ENCODE measurements around the gene TLNRD1. TPM values are rescaled to one million over a fixed set of nuclear protein-coding genes. Genes with fewer than 3 reads are reported as not detected.

The TLNRD1 gene
- total RNA-seq, 1 experiment from 2014 or later, result 24.7 TPM

DNA sequence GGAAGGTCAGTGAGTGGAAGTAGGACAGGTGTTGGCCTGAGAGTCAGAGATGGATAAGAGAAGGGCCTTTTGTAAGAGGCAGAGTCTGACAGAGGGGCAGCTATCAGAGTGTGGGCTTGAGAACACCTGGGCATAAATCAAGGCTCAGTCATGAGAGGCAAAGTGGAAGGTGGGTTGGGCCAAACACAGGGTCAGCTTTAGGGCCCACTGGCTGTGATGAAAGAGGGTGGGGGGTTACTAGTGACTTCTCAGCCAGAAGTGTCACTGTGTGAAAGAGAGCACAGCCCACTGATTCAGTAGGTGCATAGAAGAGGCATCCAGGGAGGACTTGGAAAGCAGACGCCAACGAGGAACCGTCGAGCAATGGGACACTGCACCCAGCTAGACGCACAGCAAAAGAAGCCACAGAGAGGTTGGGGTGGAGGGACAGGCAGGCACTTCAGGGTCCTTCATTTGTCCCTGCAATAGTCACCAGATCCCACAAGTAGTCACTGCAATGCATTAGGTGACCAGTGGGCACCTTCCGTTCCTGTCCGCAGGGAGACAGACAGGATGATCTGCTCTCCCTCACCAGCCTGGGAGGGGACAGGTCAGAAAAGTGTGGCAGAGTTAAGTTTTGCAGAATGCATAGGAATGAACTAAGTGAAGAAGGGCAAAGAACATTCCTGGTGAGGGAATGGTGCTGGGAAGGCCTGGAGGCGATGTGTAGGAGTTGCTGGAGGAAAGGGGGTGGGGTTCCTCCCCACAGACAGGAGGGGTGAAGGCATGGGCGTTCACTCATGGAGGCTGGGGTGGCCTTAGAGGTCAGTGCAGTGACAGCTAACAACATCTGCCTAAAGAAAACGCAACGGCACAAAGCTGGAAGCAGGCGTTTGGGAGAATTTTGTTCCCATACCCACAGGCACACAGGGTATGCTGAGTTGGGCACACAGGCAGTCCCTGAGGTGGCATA is 47.4 kb upstream of the TLNRD1 start:
- intact Hi-C loops (cut with micrococcal nuclease; ENCODE audit: unreplicated experiment), result no loop called here

DNA sequence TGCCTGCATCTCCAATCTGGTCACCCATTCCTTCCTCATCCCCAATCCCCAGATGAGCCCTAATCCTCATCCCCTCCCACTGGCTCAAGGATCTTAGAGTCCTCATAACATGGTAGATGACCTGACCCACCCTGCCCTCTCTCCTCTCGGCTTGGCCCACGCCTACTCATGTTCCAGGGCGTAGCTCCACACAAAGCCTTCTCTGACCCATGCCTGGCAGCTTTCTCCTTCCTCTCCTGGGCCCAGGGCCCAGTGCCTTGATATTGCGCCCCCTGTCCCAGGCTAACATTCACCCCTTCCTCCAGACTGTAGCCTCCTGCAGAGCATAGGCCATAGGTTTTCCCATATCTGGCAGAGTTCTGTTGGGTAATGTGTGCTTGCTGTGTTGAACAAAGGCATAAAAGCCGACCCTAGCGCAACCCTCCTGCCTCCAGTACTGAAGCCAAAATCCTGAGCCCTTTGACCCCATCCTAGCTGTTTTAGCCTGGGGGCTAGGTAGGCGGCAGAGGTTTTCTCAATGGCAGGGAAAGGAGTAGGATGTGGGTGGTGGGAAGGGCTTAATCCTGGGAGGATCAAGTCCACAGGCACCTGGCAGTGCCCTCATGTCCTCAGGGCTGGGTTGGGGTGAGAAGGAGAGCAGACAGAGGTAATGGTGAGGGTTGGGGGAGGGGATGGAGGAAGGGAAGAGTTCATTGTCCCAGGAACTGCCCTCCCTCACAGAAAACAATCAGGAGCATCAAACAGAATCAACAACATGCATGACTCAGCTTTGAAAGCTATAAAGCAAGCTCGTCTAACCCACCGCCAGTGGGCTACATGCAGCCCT is 46.6 kb upstream of the TLNRD1 start:
- in situ Hi-C loops (cut with HindIII; ENCODE audit: low pct_unique_long_range_greater_than_20kb, low sequenced_read_pairs), result no loop called here
- POLR2A ChIA-PET, result no interaction called here

More for the DNA sequence above, 47.4 kb upstream of the TLNRD1 start:
- Histone ChIP-seq H3K27me3 (ENCODE audit: control insufficient read depth, insufficient read depth, low read length) (no peaks in the 10 kb centered on the region), H3K4me1 (ENCODE audit: control insufficient read depth, insufficient read depth, low read length) (0 out of 2 replicates have a peak, but pooled peaks cover 3% of the 10 kb centered on the region), H3K9me3 (ENCODE audit: control insufficient read depth, insufficient read depth, low read depth, low read length) (no peaks in the 10 kb centered on the region), H3K36me3 (ENCODE audit: control insufficient read depth, insufficient read depth, low read length) (no peaks in the 10 kb centered on the region), H3K4me3 (ENCODE audit: low read depth in 2 of 2, low read length in 2 of 2) (no peak overlapping the region), H3K27ac (ENCODE audit: low read length) (no peak overlapping the region)
- BruUV-seq (replicated peaks), result no TSS peak
- CTCF ChIA-PET, result interaction anchor here (0.6 kb wide), 1 partner anchor 12 kb away, joined by 3 read pairs; no protein-coding TSS in a partner anchor
- ATAC-seq, result no peak
- in situ Hi-C loops (cut with HindIII; ENCODE audit: low pct_unique_long_range_greater_than_20kb, low sequenced_read_pairs), result no loop called here
- TF ChIP-seq POLR2AphosphoS5 (IDR thresholded peaks at IDR 0.05; ENCODE audit: low read depth, low read length), result no peak
- TF ChIP-seq, protein P1, sequence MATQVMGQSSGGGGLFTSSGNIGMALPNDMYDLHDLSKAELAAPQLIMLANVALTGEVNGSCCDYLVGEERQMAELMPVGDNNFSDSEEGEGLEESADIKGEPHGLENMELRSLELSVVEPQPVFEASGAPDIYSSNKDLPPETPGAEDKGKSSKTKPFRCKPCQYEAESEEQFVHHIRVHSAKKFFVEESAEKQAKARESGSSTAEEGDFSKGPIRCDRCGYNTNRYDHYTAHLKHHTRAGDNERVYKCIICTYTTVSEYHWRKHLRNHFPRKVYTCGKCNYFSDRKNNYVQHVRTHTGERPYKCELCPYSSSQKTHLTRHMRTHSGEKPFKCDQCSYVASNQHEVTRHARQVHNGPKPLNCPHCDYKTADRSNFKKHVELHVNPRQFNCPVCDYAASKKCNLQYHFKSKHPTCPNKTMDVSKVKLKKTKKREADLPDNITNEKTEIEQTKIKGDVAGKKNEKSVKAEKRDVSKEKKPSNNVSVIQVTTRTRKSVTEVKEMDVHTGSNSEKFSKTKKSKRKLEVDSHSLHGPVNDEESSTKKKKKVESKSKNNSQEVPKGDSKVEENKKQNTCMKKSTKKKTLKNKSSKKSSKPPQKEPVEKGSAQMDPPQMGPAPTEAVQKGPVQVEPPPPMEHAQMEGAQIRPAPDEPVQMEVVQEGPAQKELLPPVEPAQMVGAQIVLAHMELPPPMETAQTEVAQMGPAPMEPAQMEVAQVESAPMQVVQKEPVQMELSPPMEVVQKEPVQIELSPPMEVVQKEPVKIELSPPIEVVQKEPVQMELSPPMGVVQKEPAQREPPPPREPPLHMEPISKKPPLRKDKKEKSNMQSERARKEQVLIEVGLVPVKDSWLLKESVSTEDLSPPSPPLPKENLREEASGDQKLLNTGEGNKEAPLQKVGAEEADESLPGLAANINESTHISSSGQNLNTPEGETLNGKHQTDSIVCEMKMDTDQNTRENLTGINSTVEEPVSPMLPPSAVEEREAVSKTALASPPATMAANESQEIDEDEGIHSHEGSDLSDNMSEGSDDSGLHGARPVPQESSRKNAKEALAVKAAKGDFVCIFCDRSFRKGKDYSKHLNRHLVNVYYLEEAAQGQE (IDR thresholded peaks at IDR 0.05; ENCODE audit: insufficient read depth in 1 of 2, low read depth in 2 of 2, low read length in 1 of 2), result no peak
- TF ChIP-seq, protein P2, sequence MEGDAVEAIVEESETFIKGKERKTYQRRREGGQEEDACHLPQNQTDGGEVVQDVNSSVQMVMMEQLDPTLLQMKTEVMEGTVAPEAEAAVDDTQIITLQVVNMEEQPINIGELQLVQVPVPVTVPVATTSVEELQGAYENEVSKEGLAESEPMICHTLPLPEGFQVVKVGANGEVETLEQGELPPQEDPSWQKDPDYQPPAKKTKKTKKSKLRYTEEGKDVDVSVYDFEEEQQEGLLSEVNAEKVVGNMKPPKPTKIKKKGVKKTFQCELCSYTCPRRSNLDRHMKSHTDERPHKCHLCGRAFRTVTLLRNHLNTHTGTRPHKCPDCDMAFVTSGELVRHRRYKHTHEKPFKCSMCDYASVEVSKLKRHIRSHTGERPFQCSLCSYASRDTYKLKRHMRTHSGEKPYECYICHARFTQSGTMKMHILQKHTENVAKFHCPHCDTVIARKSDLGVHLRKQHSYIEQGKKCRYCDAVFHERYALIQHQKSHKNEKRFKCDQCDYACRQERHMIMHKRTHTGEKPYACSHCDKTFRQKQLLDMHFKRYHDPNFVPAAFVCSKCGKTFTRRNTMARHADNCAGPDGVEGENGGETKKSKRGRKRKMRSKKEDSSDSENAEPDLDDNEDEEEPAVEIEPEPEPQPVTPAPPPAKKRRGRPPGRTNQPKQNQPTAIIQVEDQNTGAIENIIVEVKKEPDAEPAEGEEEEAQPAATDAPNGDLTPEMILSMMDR (IDR thresholded peaks at IDR 0.05), result no peak
- no peak for TF ChIP-seq SIN3A (IDR thresholded peaks at IDR 0.05; ENCODE audit: borderline replicate concordance, insufficient read depth, low read depth, low read length)
- TF ChIP-seq TCF7L2 (IDR thresholded peaks at IDR 0.05; ENCODE audit: low read depth, low read length), result no peak
- no peak for DNase-seq (ENCODE audit: low read depth, low spot score)
- POLR2A ChIA-PET, result no interaction called here

More for the DNA sequence above, 46.6 kb upstream of the TLNRD1 start:
- H3K4me1 ChIP-seq (ENCODE audit: control insufficient read depth, insufficient read depth, low read length), result 0 out of 2 replicates have a peak, but pooled peaks cover 3% of the 10 kb centered on the region
- H3K27ac ChIP-seq (ENCODE audit: low read length), result no peak overlapping the region
- H3K9me3 ChIP-seq (ENCODE audit: control insufficient read depth, insufficient read depth, low read depth, low read length), result no peaks in the 10 kb centered on the region
- no peaks in the 10 kb centered on the region for H3K36me3 ChIP-seq (ENCODE audit: control insufficient read depth, insufficient read depth, low read length)
- ATAC-seq, result no peak
- BruUV-seq (replicated peaks), result no TSS peak
- no peak for DNase-seq (ENCODE audit: low read depth, low spot score)
- H3K4me3 ChIP-seq (ENCODE audit: low read depth in 2 of 2, low read length in 2 of 2), result no peak overlapping the region
- no peaks in the 10 kb centered on the region for H3K27me3 ChIP-seq (ENCODE audit: control insufficient read depth, insufficient read depth, low read length)
- intact Hi-C loops (cut with micrococcal nuclease; ENCODE audit: unreplicated experiment), result no loop called here
- CTCF ChIA-PET, result no interaction called here
- TF ChIP-seq TCF7L2 (IDR thresholded peaks at IDR 0.05; ENCODE audit: low read depth, low read length) (no peak), SIN3A (IDR thresholded peaks at IDR 0.05; ENCODE audit: borderline replicate concordance, insufficient read depth, low read depth, low read length) (no peak), POLR2AphosphoS5 (IDR thresholded peaks at IDR 0.05; ENCODE audit: low read depth, low read length) (no peak)
- TF ChIP-seq, protein P1 (IDR thresholded peaks at IDR 0.05; ENCODE audit: insufficient read depth in 1 of 2, low read depth in 2 of 2, low read length in 1 of 2), result no peak
- TF ChIP-seq, protein P2 (IDR thresholded peaks at IDR 0.05), result no peak
